Caco-2 (cell line): ENCODE measurements around the gene PLA2G4D. TPM values are rescaled to one million over a fixed set of nuclear protein-coding genes. Genes with fewer than 3 reads are reported as not detected.

Source experiments
- BruUV-seq: library from RNA; stranded (reverse); fragments of 400-500 nt; replicated peaks from 2 replicates; lab custom pipeline; 2021; lab: Mats Ljungman, UMichigan
- CTCF ChIA-PET: fragments of 300-600 bp; sonication (Branson Sonifier 250); formaldehyde crosslinking; loops from one replicate; lab custom pipeline; 2022; ENCODE audit warnings: antibody characterized with exemption; lab: Charles Lee
- POLR2A ChIA-PET: fragments of 300-600 bp; sonication (Branson Sonifier 250); formaldehyde crosslinking; loops from one replicate; lab custom pipeline; 2022; ENCODE audit warnings: antibody characterized with exemption; lab: Charles Lee
- DNase-seq, 2 experiments: peaks; one replicate each; pipeline versions ENCODE4 v3.0.0 to v3.0.0-alpha.2; 2020 to 2022
- H3K27me3 ChIP-seq: replicated peaks from 2 replicates; pipeline ENCODE4 v1.6.0; 2011; ENCODE audit warnings: low read length; ENCODE audit not compliant: control insufficient read depth, insufficient read depth
- H3K36me3 ChIP-seq: 2 replicates; pipeline ENCODE4 v1.5.1; 2011; ENCODE audit warnings: low read length; ENCODE audit not compliant: control insufficient read depth, insufficient read depth
- H3K4me1 ChIP-seq: fragments of 250-450 bp; sonication (Bioruptor Pico); 2 replicates; pipeline ENCODE4 v1.5.1; 2020; ENCODE audit warnings: mild to moderate bottlenecking
- H3K4me3 ChIP-seq: 2 replicates; pipeline ENCODE4 v1.5.1; 2011; ENCODE audit warnings: low read depth, mild to moderate bottlenecking, control low read depth, low read length
- H3K9me3 ChIP-seq: fragments of 250-450 bp; sonication (Bioruptor Pico); 2 replicates; pipeline ENCODE4 v1.5.1; 2020; ENCODE audit warnings: mild to moderate bottlenecking, moderate library complexity
- H3K27ac Mint-ChIP-seq: one replicate; pipeline ENCODE4 v1.8.0; 2022; ENCODE audit warnings: mixed read lengths; ENCODE audit not compliant: unreplicated experiment
- H3K27me3 Mint-ChIP-seq: one replicate; pipeline ENCODE4 v1.8.0; 2022; ENCODE audit warnings: mixed read lengths; ENCODE audit not compliant: insufficient read depth, unreplicated experiment
- H3K36me3 Mint-ChIP-seq: one replicate; pipeline ENCODE4 v1.8.0; 2022; ENCODE audit warnings: mild to moderate bottlenecking, mixed read lengths; ENCODE audit not compliant: insufficient read depth, unreplicated experiment
- H3K4me1 Mint-ChIP-seq: one replicate; pipeline ENCODE4 v1.8.0; 2022; ENCODE audit warnings: low read depth, mixed read lengths; ENCODE audit not compliant: unreplicated experiment
- H3K4me3 Mint-ChIP-seq: one replicate; pipeline ENCODE4 v1.8.0; 2022; ENCODE audit warnings: mild to moderate bottlenecking, moderate library complexity, mixed read lengths; ENCODE audit not compliant: unreplicated experiment
- H3K9me3 Mint-ChIP-seq: one replicate; pipeline ENCODE4 v1.8.0; 2022; ENCODE audit warnings: mixed read lengths; ENCODE audit not compliant: unreplicated experiment
- CTCF ChIP-seq, 2 experiments: fragments of 200-600 bp in 1 of 2; IDR thresholded peaks; 1 replicate in 1 of 2; 2 replicates in 1 of 2; pipeline versions ENCODE4 v1.5.1 to v1.8.0; 2011 to 2022; ENCODE audit warnings: antibody characterized with exemption in 1 of 2, control low read depth in 1 of 2, inconsistent platforms in 1 of 2, low read depth in 1 of 2, low read length in 1 of 2, mild to moderate bottlenecking in 1 of 2, moderate library complexity in 1 of 2; ENCODE audit not compliant: insufficient read depth in 1 of 2, severe bottlenecking in 1 of 2, unreplicated experiment in 1 of 2
- intact Hi-C: fragments of 100-400 bp; cut with micrococcal nuclease; formaldehyde crosslinking; loops from one replicate; pipeline ENCODE4 v1.10.0; 2022; ENCODE audit not compliant: unreplicated experiment
- total RNA-seq: library from RNA; stranded (reverse); gene quantifications from 2 replicates; pipeline ENCODE4 v1.2.3, GENCODE V29; 2022

Gene PLA2G4D
- total RNA-seq, 1 experiment from 2014 or later, result not detected

DNA sequence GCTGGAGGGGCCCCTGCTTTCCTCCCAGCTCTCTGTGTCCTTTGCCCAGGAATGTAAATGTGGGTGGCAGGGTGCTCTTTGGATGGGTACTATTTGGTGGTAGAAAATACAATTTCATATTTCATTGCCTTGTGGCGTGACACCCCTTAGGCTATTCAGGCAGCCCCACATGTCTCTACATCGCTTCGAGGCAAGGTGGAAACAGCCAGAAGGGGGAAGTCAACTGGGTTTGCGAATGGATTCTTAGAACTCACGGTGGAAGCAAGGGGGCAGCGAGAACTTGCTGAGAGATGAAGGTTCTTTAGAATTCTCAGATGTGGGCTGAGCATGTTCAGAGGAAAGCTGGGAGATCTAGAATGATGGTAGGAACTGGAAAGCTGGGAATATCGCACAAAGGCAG is 25.3 kb downstream of the PLA2G4D start:
- no peak overlapping the region for H3K4me3 ChIP-seq
- H3K27me3 ChIP-seq, result no peaks in the 10 kb centered on the region
- no peaks in the 10 kb centered on the region for H3K9me3 Mint-ChIP-seq
- BruUV-seq, result no TSS peak
- POLR2A ChIA-PET, result no interaction called here
- no peak for DNase-seq
- intact Hi-C loops, result loop anchor here (5.0 kb wide), 1 partner anchor 318 kb away; no protein-coding TSS in a partner anchor
- no peaks in the 10 kb centered on the region for H3K36me3 Mint-ChIP-seq
- no peaks in the 10 kb centered on the region for H3K27me3 Mint-ChIP-seq
- no peaks in the 10 kb centered on the region for H3K36me3 ChIP-seq
- H3K9me3 ChIP-seq, result no peaks in the 10 kb centered on the region
- H3K4me1 ChIP-seq, result peaks cover 18% of the 10 kb centered on the region
- CTCF ChIA-PET, result interaction anchor here (1.3 kb wide), 1 partner anchor 15 kb away, joined by 4 read pairs; no protein-coding TSS in a partner anchor
- no peaks in the 10 kb centered on the region for H3K4me1 Mint-ChIP-seq
- TF ChIP-seq CTCF (IDR thresholded peaks at IDR 0.05; ENCODE audit: insufficient read depth in 1 of 2, low read depth in 1 of 2, low read length in 1 of 2, severe bottlenecking in 1 of 2, unreplicated experiment in 1 of 2), result peak in 1 of 2 experiments; percentile 3
- no peak overlapping the region for H3K27ac Mint-ChIP-seq
- H3K4me3 Mint-ChIP-seq, result no peak overlapping the region

GRCh38 chr15:42068601-42069000 is 25.8 kb downstream of the PLA2G4D start:
- no peaks in the 10 kb centered on the region for H3K36me3 ChIP-seq
- no peaks in the 10 kb centered on the region for H3K27me3 ChIP-seq
- Mint-ChIP-seq H3K27ac (no peak overlapping the region), H3K36me3 (no peaks in the 10 kb centered on the region), H3K4me3 (no peak overlapping the region), H3K9me3 (no peaks in the 10 kb centered on the region), H3K27me3 (no peaks in the 10 kb centered on the region), H3K4me1 (peaks cover 4% of the 10 kb centered on the region)
- H3K4me1 ChIP-seq, result peaks cover 17% of the 10 kb centered on the region
- no peak for TF ChIP-seq CTCF (IDR thresholded peaks at IDR 0.05; ENCODE audit: insufficient read depth in 1 of 2, low read depth in 1 of 2, low read length in 1 of 2, severe bottlenecking in 1 of 2, unreplicated experiment in 1 of 2)
- no peak overlapping the region for H3K4me3 ChIP-seq
- H3K9me3 ChIP-seq, result no peaks in the 10 kb centered on the region
- no peak for DNase-seq
- no TSS peak for BruUV-seq
- ChIA-PET POLR2A (no interaction called here), CTCF (interaction anchor here (1.3 kb wide), 1 partner anchor 16 kb away, joined by 4 read pairs; no protein-coding TSS in a partner anchor)
- intact Hi-C loops, result loop anchor here (5.0 kb wide), 1 partner anchor 319 kb away; no protein-coding TSS in a partner anchor

- H3K4me1 ChIP-seq, result peaks cover 11% of the 10 kb centered on the region
- H3K4me1 Mint-ChIP-seq, result peaks cover 6% of the 10 kb centered on the region
- DNase-seq, result no peak
- H3K4me3 ChIP-seq, result no peak overlapping the region
- ChIA-PET POLR2A (no interaction called here), CTCF (interaction anchor here (1.6 kb wide), 1 partner anchor 17 kb away, joined by 8 read pairs; no protein-coding TSS in a partner anchor)
- no peaks in the 10 kb centered on the region for H3K27me3 ChIP-seq
- no peaks in the 10 kb centered on the region for H3K9me3 Mint-ChIP-seq
- no peaks in the 10 kb centered on the region for H3K36me3 ChIP-seq
- H3K36me3 Mint-ChIP-seq, result no peaks in the 10 kb centered on the region
- H3K27ac Mint-ChIP-seq, result peak overlapping the region; percentile 48
- no TSS peak for BruUV-seq
- H3K27me3 Mint-ChIP-seq, result no peaks in the 10 kb centered on the region
- intact Hi-C loops, result loop anchor here (1.0 to 5.0 kb wide), 5 partner anchors 17 to 404 kb away; no protein-coding TSS in a partner anchor
- no peak for TF ChIP-seq CTCF (IDR thresholded peaks at IDR 0.05; ENCODE audit: insufficient read depth in 1 of 2, low read depth in 1 of 2, low read length in 1 of 2, severe bottlenecking in 1 of 2, unreplicated experiment in 1 of 2)
- H3K4me3 Mint-ChIP-seq, result peak overlapping the region; percentile 0
- H3K9me3 ChIP-seq, result no peaks in the 10 kb centered on the region
These were observed 27.5 kb downstream of the PLA2G4D start for GRCh38 chr15:42066764-42067415.
